Measurements from ENCODE around the gene PLXNA2.

GRCh38 chr1:208234721-208235120 lies 9.5 kb downstream of the PLXNA2 start:
- TF ChIP-seq REST (IDR thresholded peaks at IDR 0.05; ENCODE audit: insufficient read depth in 1 of 2, low read depth in 2 of 2, low read length in 2 of 2) (no peak), POLR2AphosphoS5 (IDR thresholded peaks at IDR 0.05; ENCODE audit: low read depth, low read length) (no peak), SIN3A (IDR thresholded peaks at IDR 0.05; ENCODE audit: borderline replicate concordance, insufficient read depth, low read length) (no peak), TAF1 (IDR thresholded peaks at IDR 0.05; ENCODE audit: borderline replicate concordance, insufficient read depth, low read length) (no peak), FOXP2 (optimal IDR thresholded peaks at IDR 0.05; ENCODE audit: borderline replicate concordance, extremely low read depth, extremely low read length, insufficient read depth) (no peak)
